T-helper 9 cell (primary cell): ENCODE data around the gene COX6B1.
"Not testable (repeated sequence)": the region's sequence is repeated elsewhere in the genome, so short reads cannot be mapped to it uniquely, and the experiment has no call there.

Experiments used
- DNase-seq: peaks from one replicate; pipeline ENCODE4 v3.0.0-alpha.2; 2020
- total RNA-seq, 2 donors: gene quantifications; one replicate each; lab custom pipeline; 2026; lab: John Stamatoyannopoulos, UW

The COX6B1 gene
- total RNA-seq, result 49.7 to 97.0 reads per million in 2 donors

- peak; percentile 79 for DNase-seq
Measured at GRCh38 chr19:35648017-35648961, at the start of gene COX6B1. TSS of gene COX6B1 (plus strand) at chr19:35648323. CDS start at chr19:35651244, 2,921 bp downstream.

- no peak for DNase-seq
Measured at GRCh38 chr19:35601971-35602370, 46.2 kb upstream of the COX6B1 start.

GRCh38 chr19:35604436-35604835 is 43.7 kb upstream of the COX6B1 start:
- DNase-seq, result not testable (repeated sequence)

- not testable (repeated sequence) for DNase-seq
Measured at GRCh38 chr19:35607170-35607569, 41.0 kb upstream of the COX6B1 start.

GRCh38 chr19:35607661-35608060 is 40.5 kb upstream of the COX6B1 start:
- no peak for DNase-seq

GRCh38 chr19:35608251-35608650 is 39.9 kb upstream of the COX6B1 start:
- DNase-seq, result no peak

GRCh38 chr19:35609851-35610353 is 38.2 kb upstream of the COX6B1 start:
- no peak for DNase-seq

GRCh38 chr19:35612224-35612558 is 35.9 kb upstream of the COX6B1 start:
- no peak for DNase-seq

GRCh38 chr19:35612559-35613321 is 35.4 kb upstream of the COX6B1 start, which contains the start of gene HAUS5:
TSS of gene HAUS5 (plus strand) at chr19:35612735. CDS start at chr19:35612795, 60 bp downstream.
- peak; percentile 96 for DNase-seq

GRCh38 chr19:35613574-35613973 is 34.5 kb upstream of the COX6B1 start:
- no peak for DNase-seq

GRCh38 chr19:35615036-35615435 is 33.1 kb upstream of the COX6B1 start:
- no peak for DNase-seq

GRCh38 chr19:35618857-35619256 is 29.3 kb upstream of the COX6B1 start:
- DNase-seq, result no peak

GRCh38 chr19:35619290-35619923 is 28.7 kb upstream of the COX6B1 start:
- no peak for DNase-seq

GRCh38 chr19:35620001-35620400 is 28.1 kb upstream of the COX6B1 start:
- DNase-seq, result no peak

- no peak for DNase-seq
Measured at GRCh38 chr19:35621708-35622107, 26.4 kb upstream of the COX6B1 start.

- no peak for DNase-seq
Measured at GRCh38 chr19:35622750-35623149, 25.4 kb upstream of the COX6B1 start.

- no peak for DNase-seq
Measured at GRCh38 chr19:35623327-35624010, 24.7 kb upstream of the COX6B1 start.

GRCh38 chr19:35628264-35628564 is 19.9 kb upstream of the COX6B1 start:
- no peak for DNase-seq

- peak; percentile 95 for DNase-seq
Measured at GRCh38 chr19:35628565-35629331, 19.4 kb upstream of the COX6B1 start, which contains the start of gene RBM42. TSS of gene RBM42 (plus strand) at chr19:35629036. CDS start at chr19:35629154, 118 bp downstream.

- no peak for DNase-seq
Measured at GRCh38 chr19:35629332-35629633, 18.8 kb upstream of the COX6B1 start.

GRCh38 chr19:35633727-35634440 is 14.2 kb upstream of the COX6B1 start:
- no peak for DNase-seq
